GM21717 (cell line): Measurements from ENCODE around the gene HEATR9.

Experiments used
- ATAC-seq: cut with Tn5 transposase; IDR thresholded peaks from one replicate; pipeline ENCODE4 v1.9.1; 2021; ENCODE audit warnings: mild to moderate bottlenecking, moderate library complexity; ENCODE audit not compliant: unreplicated experiment

Gene HEATR9

DNA sequence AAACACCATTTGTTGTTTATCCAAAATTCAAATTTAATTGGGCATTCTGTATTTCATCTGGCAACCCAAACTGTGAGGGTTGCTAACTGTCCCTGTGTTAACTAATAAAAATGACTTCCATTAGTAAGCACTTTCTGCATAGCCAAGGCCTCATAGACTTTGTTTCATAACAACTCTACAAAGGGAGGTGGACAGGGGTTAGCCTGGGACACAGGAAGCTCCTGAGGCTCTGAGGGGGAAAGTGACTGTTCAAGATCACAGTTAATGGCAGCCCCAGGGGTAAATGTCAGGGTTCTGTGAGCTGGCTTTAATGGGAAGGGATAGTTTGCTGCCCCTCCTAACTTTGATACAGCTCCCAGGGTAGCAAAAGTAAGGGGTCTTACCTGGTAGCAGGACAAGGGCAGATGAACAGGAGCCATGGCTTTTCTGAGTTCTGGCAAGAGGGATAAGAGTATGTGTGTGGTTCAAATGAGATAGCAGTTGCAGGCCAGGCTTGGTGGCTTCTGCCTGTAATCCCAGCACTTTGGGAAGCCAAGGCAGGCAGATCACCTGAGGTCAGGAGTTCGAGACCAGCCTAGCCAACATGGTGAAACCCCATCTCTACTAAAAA, 2.2 kb downstream of the HEATR9 start:
- ATAC-seq = no peak

DNA sequence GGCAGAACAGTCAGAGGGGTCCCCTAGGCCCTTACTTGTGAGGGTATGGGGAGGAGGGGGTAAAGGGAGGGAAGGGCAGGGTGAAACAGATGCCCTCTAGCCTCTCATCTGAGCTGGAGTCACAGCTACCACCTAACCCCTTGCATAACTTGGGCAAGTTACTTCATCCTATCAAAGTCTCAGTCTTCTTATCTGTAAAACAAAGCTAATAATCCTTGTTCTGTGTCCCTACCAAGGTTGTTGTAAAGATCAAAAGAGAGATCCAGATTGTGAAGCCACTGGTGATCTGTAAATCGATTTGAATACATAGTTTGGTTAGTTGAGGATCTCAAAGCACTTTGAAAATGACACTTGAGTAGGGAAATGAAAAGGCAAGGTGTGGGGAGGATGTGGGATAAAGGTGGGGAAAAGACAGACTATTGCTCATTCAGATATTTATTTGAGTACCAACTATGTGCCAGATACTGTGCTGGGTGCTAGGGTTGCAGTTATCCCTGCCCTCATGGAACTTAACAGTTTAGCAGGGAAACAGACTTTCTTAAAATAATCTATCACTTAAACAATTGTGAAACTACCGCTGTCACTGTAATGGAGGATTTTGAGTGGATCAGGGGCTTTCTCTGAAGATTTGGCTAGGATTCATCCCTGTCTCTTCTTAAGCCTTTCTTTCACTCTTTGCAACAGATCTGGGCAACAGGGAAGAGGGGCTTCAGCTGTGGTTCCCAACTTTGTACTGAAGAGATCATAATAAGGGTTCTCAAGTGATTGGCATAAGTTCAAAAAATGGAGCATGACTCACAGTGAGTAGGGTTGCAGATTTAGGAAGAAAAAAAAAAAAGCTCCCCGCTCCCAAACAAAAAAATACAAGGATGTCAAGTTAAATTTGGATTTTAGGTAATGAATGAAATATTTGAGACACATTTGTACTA, 3.0 kb downstream of the HEATR9 start:
- ATAC-seq = no peak

DNA sequence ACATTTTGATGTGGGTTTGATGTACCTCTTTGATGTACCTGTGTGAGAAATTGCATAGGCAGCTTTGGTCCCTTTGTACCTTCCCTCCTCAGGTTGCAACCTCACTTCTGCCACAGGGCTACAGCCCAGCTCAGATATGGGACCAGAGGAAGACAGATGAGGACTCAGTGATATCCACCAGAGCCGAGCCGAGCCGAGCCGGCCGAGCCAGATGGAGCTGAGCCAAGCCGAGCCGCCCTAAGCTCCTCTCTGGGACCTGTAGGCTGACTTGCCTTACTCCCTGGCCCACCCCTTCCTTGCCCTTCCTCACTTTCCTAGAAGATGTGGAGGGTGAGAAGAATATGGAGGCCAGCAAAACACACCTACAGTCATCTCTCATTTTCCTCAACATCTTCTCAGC, 3.8 kb downstream of the HEATR9 start:
- ATAC-seq = no peak

DNA sequence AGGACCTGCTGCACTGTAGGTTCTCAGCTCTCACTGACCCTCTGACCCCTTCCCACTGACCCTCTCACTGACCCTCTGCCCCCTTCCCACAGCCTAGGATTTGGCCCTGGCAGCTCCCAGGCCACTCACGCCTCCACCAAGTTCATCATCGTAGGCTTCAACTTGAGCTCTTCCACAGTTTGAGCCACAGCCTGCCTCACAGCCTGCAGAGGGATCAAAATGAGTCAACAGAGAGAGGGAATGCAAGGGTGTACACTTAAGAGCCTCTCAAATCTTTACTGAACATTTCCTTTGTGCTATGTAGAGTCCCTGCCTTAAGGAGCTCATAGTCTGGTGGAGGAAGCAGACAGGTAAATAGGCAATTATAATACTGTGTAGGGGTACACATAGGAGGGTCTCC, 12.1 kb downstream of the HEATR9 start:
- no peak for ATAC-seq

DNA sequence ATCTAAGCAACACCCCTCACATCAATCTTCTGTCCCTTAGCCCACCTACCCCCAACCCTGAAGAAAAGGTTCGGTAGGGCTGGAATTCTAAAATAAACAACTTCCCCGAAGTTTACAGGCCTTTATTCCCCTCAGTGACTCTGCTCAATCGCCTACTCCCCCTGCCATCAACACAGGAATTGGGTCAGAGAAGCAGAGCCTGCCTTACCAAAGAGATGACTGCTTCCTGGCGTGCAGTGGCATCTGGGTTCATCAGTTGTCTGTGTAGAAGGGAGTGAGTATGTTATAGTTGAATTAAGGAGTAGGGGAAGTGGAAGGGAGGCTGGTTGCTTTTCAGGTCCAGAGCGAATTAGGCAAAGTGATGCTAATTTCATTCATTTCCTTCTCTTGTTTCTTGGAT, 12.7 kb downstream of the HEATR9 start:
- ATAC-seq = no peak

DNA sequence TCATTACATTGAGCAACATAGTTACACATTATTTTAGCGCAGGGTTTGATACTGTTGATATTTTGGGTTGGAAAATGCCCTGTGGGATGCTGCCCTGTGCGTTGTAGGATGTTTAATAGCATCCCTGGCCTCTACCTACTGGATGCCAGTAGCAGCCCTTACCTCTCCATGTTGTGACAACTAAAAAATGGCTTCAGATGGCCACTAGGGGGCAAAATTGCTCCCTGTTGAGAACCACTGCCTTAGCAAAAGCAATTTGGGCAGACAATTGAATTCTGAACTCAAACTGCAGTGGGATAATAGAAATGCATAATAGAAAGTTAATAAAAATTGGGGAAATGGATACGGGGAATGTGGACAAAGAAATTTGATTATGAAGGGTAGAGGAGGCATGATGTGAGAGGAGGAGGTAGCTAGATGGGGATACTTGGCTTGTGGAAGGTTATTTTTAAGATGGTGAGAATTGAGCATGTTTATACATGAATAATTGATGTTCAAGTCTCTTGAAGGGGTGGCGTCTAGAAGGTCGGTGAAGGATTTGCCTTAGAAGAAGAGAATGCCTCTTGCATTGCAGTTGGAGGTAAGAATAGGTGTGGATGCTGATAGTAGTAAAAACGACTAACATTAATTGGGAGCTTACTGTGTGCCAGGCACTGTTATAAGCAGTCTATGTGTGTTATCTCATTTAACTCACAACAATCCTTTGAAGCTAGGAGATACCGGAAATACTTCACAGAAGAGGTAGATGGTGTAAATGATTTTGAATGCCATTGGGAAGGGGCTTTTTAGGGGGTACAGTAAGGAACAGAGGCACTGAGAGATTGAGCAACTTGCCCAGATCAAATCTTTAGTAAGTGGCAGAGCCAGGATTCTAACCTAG, 19.0 kb downstream of the HEATR9 start:
- no peak for ATAC-seq

DNA sequence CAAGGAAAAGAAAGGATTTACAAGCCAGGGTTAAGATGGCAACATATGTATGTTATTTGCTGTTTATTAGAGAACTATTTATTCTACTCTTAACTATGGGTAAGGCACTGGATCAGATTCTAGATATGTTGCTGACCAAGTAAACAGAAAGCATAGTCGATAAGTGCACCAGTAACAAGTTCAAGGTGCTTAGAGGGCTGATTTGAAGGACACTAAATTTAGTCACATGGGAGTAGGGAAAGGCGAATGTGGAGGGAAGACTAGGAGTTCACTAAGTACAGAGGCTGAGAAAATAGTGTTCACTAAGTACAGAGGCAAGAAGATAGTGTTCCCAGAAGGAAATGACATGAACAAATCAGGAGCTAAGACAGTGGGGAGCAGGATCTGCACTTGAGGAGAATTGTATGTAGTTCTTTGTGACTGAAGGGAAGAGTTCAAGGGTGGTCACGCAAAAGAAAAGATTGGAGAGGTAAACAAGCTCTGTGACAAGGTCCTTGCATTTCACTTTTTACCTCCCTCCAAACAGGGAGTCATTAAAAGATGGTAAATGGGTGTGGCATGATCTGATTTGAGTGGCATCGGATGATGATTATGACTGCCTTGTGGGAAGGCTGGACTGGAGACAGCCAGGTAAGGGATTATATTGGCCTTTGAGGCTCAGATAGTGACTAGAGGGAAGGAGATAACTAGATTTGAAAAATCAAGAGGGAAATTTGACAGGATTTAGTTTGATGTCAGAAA, 20.9 kb downstream of the HEATR9 start:
- ATAC-seq = no peak

DNA sequence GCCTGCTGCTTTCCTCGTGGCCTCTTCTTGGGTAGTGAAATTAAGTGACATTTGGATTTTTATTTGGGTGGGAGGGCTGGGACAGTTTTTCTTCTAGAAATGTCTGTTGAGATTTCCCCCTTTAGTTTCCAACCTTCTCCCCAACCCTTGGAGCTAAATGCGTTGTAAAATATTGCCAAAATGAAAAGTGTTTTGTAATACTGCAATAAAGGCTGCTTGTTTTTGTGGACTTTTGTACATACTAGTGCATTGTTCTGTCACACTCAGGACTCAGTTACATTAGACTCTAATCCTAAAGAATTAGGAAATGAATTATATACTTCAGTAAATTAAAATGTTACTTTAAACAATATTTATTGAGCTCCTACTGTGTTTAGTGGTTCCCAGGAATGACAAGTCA, 21.7 kb downstream of the HEATR9 start:
- no peak for ATAC-seq

DNA sequence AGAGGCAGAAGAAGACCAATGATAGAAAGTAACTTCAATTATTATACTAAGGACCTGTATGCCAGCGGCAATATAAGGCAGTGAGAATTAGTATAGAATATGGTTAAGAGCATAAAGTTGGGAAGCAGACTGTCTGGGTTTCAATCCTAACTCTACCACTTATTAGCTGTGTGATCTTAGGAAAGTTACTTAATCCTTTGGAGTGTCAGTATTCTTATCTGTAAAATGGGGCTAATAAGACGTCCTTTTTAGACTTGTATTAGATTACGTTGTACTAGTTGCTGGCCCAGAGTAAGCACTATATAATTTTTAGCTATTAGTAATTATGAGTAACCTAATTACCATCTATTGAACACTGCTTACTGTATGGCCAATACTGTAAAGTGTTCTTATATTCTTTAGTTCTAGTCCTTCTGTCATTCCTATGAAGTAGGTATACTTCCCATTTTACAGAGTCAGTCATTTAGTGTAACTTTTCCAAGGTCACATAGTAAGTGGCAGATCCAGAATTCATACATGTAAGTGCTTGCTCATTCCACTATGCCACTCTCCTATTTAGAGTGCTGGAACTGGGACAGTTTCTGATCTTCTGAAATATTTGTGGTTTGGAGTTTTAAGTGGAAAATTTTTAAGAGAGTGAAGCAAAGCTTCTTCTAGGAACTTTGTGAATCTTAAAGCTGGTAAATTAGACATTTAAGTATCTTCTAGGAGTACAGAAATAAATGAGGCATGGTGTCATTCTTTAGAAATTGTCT, 22.5 kb downstream of the HEATR9 start:
- no peak for ATAC-seq

DNA sequence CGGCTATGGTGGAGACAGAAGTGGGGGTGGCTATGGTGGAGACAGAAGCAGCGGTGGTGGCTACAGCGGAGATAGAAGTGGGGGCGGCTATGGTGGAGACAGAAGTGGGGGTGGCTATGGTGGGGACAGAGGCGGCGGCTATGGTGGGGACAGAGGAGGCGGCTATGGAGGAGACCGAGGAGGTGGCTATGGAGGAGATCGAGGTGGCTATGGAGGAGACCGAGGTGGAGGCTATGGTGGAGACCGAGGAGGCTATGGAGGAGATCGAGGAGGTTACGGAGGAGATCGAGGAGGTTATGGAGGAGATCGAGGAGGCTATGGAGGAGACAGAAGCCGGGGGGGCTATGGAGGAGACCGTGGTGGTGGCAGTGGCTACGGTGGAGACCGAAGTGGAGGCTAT, 24.1 kb downstream of the HEATR9 start:
- no peak for ATAC-seq

DNA sequence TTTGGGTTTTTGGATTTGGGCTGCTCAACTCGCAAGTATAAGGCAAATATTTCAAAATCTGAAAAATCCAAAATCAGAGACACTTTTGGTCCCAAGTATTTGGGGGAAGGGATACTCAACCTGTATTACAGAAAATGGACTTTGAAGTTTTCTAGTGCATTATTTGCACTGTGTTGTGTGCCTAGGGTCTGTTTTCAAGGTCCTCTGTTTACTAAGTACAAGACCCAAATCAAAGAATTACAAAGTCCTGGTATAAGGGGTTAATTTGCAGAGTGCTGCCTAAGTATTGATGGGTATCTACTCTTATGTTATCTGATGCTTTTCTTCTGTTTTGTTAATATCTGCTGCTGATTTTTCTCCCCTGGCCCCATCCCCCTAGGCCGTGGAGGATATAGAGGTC, 25.0 kb downstream of the HEATR9 start:
- ATAC-seq = no peak

DNA sequence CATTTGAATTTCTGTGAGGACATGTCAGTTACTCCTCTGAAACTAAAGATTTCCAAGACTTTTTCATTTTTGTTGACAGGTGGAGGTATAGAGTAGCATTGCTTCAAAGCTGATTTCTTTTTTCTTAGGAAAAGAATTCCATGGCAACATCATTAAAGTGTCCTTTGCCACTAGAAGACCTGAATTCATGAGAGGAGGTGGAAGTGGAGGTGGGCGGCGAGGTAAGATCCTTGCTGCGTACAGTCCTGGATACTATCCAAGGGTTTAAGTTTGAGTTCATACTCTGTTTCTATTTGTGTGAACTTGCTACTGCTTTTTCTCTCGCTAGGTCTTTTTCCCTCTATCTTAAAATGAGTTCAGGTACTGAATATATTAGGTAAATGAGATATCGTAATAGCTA, 26.5 kb downstream of the HEATR9 start:
- no peak for ATAC-seq

DNA sequence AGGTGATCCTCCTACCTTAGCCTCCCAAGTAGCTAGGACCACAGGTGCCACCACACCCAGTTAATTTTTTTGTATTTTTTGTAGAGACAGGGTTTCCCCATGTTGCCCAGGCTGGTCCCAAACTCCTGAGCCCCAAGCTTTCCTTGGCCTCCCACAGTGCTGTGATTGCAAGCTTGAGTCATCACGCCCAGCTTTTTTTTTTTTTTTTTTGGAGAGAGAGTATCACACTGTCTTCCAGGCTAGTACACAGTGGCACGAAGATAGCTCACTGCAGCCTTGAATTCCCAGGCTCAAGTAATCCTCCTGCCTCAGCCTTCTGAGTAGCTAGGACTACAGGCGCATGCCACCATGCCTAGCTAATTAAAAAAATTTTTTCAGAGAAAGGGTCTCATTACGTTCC, 27.2 kb downstream of the HEATR9 start:
- no peak for ATAC-seq

DNA sequence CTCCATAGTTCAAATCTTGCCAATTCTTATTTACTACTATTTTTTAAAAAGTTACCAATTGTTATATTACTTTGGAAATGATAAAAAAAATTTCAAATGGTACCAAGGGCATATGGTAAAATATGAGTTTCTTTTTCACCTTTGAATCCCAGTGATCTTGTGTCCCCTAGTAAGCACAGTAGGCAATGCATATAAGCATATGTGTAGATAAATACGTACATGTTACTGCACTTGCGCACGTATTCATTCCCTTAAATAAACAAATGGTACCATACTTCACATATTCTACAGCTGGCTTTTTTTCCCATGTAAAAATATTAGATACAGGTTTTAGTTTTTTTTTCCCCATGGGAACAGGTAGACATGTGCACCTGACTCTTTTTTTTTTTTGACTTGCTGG, 27.6 kb downstream of the HEATR9 start:
- no peak for ATAC-seq

DNA sequence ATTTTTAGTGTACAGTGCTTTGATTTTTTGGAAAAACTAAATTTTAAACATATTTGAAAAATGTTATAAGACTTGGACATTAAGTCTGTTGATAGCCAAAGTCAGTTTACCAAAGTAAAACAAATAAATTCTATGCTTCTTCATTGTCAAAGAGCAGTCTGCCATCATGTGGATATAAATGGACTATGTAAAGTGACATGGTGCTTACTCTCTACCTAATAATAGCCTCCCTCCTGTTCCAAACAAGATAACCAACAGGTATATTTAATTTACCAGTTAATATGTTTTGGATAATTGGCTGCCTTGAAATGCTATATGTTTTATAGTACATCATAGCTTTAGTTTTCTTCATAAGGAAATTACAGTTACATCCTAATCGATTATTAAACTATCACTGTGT, 43.5 kb downstream of the HEATR9 start:
- ATAC-seq = no peak

DNA sequence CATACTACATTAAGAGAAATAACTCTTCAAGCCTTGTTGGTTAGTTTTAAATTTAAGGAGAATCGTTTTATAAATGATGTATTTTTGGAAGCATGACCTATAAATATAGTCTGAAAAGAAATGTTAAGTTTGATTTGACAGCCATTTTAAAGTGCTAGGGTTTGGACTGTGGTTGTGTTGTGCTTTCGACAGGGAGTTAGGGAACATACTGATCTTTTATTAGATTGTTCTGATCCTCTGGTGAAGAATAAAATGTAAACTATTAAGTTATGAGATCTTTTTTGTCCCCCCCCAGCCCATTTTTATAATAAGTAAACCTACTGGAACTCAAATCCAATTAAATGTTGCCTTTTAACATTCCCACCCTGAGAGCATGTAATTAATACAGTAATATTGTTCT, 47.4 kb downstream of the HEATR9 start:
- no peak for ATAC-seq

DNA sequence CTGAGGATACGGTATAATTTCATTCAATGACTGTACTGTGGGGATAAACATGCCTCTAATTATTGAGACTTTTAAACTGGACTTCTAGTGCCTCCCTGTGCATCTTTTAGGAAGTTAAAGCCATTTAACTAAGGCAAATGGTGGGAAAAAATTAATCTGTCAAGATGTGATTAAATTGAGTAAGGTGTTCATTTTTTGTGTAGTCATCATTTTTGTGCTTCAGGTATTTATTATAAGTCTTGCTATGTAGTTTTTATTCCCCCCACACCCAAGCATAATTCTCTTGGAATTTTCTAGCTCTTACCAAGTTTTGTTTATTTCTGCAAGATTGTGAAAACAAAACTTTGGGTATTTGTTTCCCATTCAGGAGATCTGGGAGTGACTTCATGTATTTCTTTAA, 49.2 kb downstream of the HEATR9 start:
- ATAC-seq = no peak

DNA sequence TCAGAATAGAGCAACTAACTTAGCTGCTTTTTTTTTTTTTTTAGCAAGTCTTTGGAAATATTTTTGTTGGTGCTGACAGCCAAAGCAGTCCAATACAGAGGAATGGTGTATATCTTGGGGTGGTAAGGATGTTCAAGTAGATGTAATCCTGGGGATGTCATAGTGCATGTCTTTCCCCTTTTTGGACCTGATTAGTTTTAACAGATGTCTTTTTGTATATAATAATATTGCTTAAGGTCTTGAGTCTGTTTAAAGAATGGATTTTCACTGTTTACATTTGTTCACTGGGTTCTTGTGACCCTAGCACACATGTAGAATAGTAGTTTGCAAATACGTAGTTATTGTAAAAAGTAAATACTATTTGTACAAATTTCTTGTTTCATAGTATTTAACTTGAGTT, 51.5 kb downstream of the HEATR9 start:
- ATAC-seq = no peak

DNA sequence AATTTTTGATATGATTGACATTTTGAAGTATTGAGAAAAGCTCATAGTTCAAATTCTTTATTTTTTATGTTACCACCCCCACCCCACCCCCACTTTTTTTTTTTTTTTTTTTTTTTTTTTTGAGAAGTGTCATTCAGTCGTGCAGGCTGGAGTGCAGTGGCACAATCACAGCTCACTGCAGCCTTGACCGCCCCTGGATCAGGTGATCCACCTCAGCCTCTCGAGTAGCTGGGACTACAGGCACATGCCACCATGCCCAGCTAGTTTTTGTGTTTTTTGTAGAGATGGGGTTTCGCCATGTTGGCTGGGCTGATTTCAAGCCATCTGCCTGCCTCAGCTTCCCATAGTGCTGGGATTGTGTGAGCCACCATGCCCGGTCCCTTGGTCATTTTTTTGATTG, 52.0 kb downstream of the HEATR9 start:
- no peak for ATAC-seq

DNA sequence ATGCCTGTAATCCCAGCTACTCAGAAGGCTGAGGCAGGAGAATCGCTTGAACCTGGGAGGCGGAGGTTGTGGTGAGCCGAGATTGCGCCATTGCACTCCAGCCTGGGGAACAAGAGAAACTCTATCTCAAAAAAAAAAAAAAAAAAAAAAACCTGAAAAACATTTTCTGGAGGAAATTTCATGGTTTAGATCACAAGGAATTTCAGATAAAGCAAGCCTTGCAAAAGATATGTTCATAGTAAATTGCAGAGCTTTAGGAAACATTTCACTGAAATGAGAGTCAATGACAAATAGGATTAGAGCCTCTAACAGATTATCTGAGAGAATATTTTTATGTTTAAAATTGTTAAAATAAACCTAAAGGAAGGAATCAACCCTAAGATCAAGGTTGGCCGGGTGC, 56.2 kb downstream of the HEATR9 start:
- ATAC-seq = no peak
